CD14-positive monocyte (primary cell): ENCODE data around the gene WDR20. TPM values are rescaled to one million over a fixed set of nuclear protein-coding genes. Genes with fewer than 3 reads are reported as not detected.

Experiments
- DNase-seq, 3 donors: peaks; one replicate each; pipeline ENCODE4 v3.0.0-alpha.2; 2011 to 2022
- H2AFZ ChIP-seq: 2 replicates; pipeline ENCODE4 v1.6.0; 2012; ENCODE audit warnings: mild to moderate bottlenecking, low read depth, low read length, inconsistent platforms; ENCODE audit not compliant: insufficient read depth, poor library complexity, severe bottlenecking
- H3K27ac ChIP-seq, 2 donors: 1 replicate in 1 of 2; 2 replicates in 1 of 2; pipeline ENCODE4 v1.5.1; 2012 to 2013; ENCODE audit warnings: low read length in 2 of 2, control low read depth in 1 of 2, inconsistent platforms in 1 of 2, low read depth in 1 of 2, mild to moderate bottlenecking in 1 of 2
- H3K27me3 ChIP-seq, 2 donors: one replicate each; pipeline versions ENCODE4 v1.6.0 to v1.6.1; 2011 to 2013; ENCODE audit warnings: low read length in 2 of 2; ENCODE audit not compliant: control insufficient read depth in 2 of 2, insufficient read depth in 2 of 2
- H3K36me3 ChIP-seq, 2 donors: replicated peaks in 1 of 2; 1 replicate in 1 of 2; 2 replicates in 1 of 2; pipeline versions ENCODE4 v1.5.1 to v1.6.1; 2012 to 2013; ENCODE audit warnings: low read length in 2 of 2, control low read depth in 1 of 2, inconsistent platforms in 1 of 2, mild to moderate bottlenecking in 1 of 2; ENCODE audit not compliant: insufficient read depth in 2 of 2, control insufficient read depth in 1 of 2
- H3K4me1 ChIP-seq, 2 donors: 1 replicate in 1 of 2; 2 replicates in 1 of 2; pipeline versions ENCODE4 v1.5.1 to v1.6.1; 2012 to 2013; ENCODE audit warnings: low read length in 2 of 2, control low read depth in 1 of 2, inconsistent platforms in 1 of 2, mild to moderate bottlenecking in 1 of 2, moderate library complexity in 1 of 2; ENCODE audit not compliant: insufficient read depth in 2 of 2, control insufficient read depth in 1 of 2
- H3K4me2 ChIP-seq: replicated peaks from 2 replicates; pipeline ENCODE3; 2012; ENCODE audit warnings: low read length, moderate library complexity, mild to moderate bottlenecking; ENCODE audit not compliant: poor library complexity, severe bottlenecking; ENCODE audit errors: extremely low read depth
- H3K4me3 ChIP-seq, 3 experiments: fragments of 200-600 bp in 1 of 3; sonication (generic) in 1 of 3; replicated peaks in 1 of 3; 1 replicate in 2 of 3; 2 replicates in 1 of 3; pipeline ENCODE4 v1.5.1; 2011 to 2013; ENCODE audit warnings: low read length in 3 of 3, mild to moderate bottlenecking in 3 of 3, control low read depth in 2 of 3, low read depth in 2 of 3, inconsistent platforms in 1 of 3, moderate library complexity in 1 of 3
- H3K79me2 ChIP-seq: 2 replicates; pipeline ENCODE4 v1.6.0; 2012; ENCODE audit warnings: mild to moderate bottlenecking, control low read depth, inconsistent platforms, low read length, moderate library complexity; ENCODE audit not compliant: insufficient read depth
- H3K9ac ChIP-seq: 2 replicates; pipeline ENCODE4 v1.6.0; 2017; ENCODE audit warnings: low read length, mild to moderate bottlenecking; ENCODE audit not compliant: insufficient read depth, poor library complexity, severe bottlenecking
- H3K9me3 ChIP-seq, 2 donors: replicated peaks in 1 of 2; 1 replicate in 1 of 2; 2 replicates in 1 of 2; pipeline versions ENCODE4 v1.5.1 to v1.6.1; 2012 to 2013; ENCODE audit warnings: low read length in 2 of 2, control low read depth in 1 of 2; ENCODE audit not compliant: control insufficient read depth in 1 of 2, insufficient read depth in 1 of 2
- H4K20me1 ChIP-seq: 2 replicates; pipeline ENCODE4 v1.6.0; 2012; ENCODE audit warnings: mild to moderate bottlenecking, low read length, control low read depth, moderate library complexity; ENCODE audit not compliant: insufficient read depth
- H3K27ac Mint-ChIP-seq, 7 donors: one replicate each; pipeline ENCODE4 v1.8.0; 2020; ENCODE audit warnings: mild to moderate bottlenecking in 7 of 7, mixed read lengths in 7 of 7, moderate library complexity in 6 of 7, inconsistent platforms in 2 of 7
- H3K27me3 Mint-ChIP-seq, 3 donors: one replicate each; pipeline ENCODE4 v1.8.0; 2021 to 2022; ENCODE audit warnings: low read depth in 3 of 3, mild to moderate bottlenecking in 3 of 3, mixed read lengths in 3 of 3, moderate library complexity in 3 of 3, inconsistent platforms in 1 of 3
- H3K36me3 Mint-ChIP-seq, 2 donors: one replicate each; pipeline ENCODE4 v1.8.0; 2020; ENCODE audit warnings: mixed read lengths in 2 of 2, inconsistent platforms in 1 of 2, mild to moderate bottlenecking in 1 of 2
- H3K4me1 Mint-ChIP-seq: one replicate; pipeline ENCODE4 v1.8.0; 2020; ENCODE audit warnings: mild to moderate bottlenecking, mixed read lengths
- H3K4me3 Mint-ChIP-seq, 2 donors: one replicate each; pipeline ENCODE4 v1.8.0; 2020; ENCODE audit warnings: mild to moderate bottlenecking in 2 of 2, mixed read lengths in 2 of 2, moderate library complexity in 1 of 2
- H3K9me3 Mint-ChIP-seq, 7 donors: one replicate each; pipeline ENCODE4 v1.8.0; 2020 to 2022; ENCODE audit warnings: mixed read lengths in 7 of 7, mild to moderate bottlenecking in 6 of 7, moderate library complexity in 6 of 7, inconsistent platforms in 2 of 7
- WGBS: methylation state at CpG from one replicate; pipeline ENCODE4 v1.1.5; 2013; ENCODE audit warnings: missing lambda C conversion rate; ENCODE audit not compliant: insufficient coverage; 5-methylcytosine and 5-hydroxymethylcytosine counted together
- intact Hi-C, 2 donors: fragments of 100-400 bp; cut with micrococcal nuclease; formaldehyde crosslinking; loops; one replicate each; pipeline versions ENCODE4 v1.15.0 to v1.15.1; 2023
- polyA plus RNA-seq, 3 donors: library from polyadenylated mRNA; depleted of rRNA in 1 of 3; unstranded in 2 of 3; stranded (reverse) in 1 of 3; fragments of 300-500 nt in 2 of 3; fragments of >200 nt in 1 of 3; fragmentation: Illumina TruSeq in 2 of 3; gene quantifications; 1 replicate in 2 of 3; 2 replicates in 1 of 3; pipeline ENCODE4 v1.2.3, GENCODE V29; 2012 to 2021
- TF ChIP-seq, protein P1 (sequence below): fragments of 200-600 bp; IDR thresholded peaks from one replicate; pipeline ENCODE4 v1.8.0; 2022; ENCODE audit warnings: antibody characterized with exemption, mild to moderate bottlenecking

The WDR20 gene
- polyA plus RNA-seq, 3 donors = 7.4 to 13.3 (median 9.0) TPM

DNA sequence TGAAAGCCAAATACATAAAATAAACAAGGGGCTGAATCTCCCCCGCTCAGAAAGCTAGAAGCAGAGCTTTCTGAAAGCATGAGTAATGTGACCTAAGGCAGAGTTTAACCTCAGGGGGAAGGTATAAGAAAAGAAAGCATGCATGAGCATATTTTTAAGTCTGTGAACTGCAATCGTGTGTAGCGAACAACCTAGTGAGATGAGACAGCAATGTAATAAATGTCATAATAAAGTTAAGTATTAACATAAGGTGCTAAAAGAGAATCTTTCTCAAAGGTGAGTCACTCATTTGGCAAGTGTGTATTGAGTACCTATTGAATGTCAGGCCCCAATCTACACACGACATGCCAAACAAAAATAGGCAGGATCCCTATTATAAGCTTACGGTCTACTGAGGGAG lies 14.2 kb upstream of the WDR20 start:
- no peaks in the 10 kb centered on the region for H4K20me1 ChIP-seq
- no peak overlapping the region for H3K4me2 ChIP-seq
- TF ChIP-seq, protein P1, sequence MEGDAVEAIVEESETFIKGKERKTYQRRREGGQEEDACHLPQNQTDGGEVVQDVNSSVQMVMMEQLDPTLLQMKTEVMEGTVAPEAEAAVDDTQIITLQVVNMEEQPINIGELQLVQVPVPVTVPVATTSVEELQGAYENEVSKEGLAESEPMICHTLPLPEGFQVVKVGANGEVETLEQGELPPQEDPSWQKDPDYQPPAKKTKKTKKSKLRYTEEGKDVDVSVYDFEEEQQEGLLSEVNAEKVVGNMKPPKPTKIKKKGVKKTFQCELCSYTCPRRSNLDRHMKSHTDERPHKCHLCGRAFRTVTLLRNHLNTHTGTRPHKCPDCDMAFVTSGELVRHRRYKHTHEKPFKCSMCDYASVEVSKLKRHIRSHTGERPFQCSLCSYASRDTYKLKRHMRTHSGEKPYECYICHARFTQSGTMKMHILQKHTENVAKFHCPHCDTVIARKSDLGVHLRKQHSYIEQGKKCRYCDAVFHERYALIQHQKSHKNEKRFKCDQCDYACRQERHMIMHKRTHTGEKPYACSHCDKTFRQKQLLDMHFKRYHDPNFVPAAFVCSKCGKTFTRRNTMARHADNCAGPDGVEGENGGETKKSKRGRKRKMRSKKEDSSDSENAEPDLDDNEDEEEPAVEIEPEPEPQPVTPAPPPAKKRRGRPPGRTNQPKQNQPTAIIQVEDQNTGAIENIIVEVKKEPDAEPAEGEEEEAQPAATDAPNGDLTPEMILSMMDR = no peak
- intact Hi-C loops = no loop called here
- H3K9ac ChIP-seq = no peak overlapping the region
- H3K9me3 ChIP-seq = no peaks in the 10 kb centered on the region
- H3K36me3 Mint-ChIP-seq = no peaks in the 10 kb centered on the region
- peaks cover 2 to 5% (median 3%) of the 10 kb centered on the region in 3 donors for H3K27me3 Mint-ChIP-seq
- H3K9me3 Mint-ChIP-seq = peaks cover 0 to 2% (median 0%) of the 10 kb centered on the region in 7 donors
- H3K4me3 ChIP-seq = no peak overlapping the region
- WGBS = no CpG with 5 or more reads among the region's 5 CpGs
- H3K36me3 ChIP-seq = no peaks in the 10 kb centered on the region
- no peaks in the 10 kb centered on the region for H3K4me1 Mint-ChIP-seq
- H3K4me3 Mint-ChIP-seq = no peak overlapping the region
- no peak overlapping the region for H2AFZ ChIP-seq
- no peak for DNase-seq
- no peaks in the 10 kb centered on the region for H3K27me3 ChIP-seq
- no peak overlapping the region for H3K27ac Mint-ChIP-seq
- no peaks in the 10 kb centered on the region for H3K4me1 ChIP-seq
- H3K79me2 ChIP-seq = no peaks in the 10 kb centered on the region
- no peak overlapping the region for H3K27ac ChIP-seq

DNA sequence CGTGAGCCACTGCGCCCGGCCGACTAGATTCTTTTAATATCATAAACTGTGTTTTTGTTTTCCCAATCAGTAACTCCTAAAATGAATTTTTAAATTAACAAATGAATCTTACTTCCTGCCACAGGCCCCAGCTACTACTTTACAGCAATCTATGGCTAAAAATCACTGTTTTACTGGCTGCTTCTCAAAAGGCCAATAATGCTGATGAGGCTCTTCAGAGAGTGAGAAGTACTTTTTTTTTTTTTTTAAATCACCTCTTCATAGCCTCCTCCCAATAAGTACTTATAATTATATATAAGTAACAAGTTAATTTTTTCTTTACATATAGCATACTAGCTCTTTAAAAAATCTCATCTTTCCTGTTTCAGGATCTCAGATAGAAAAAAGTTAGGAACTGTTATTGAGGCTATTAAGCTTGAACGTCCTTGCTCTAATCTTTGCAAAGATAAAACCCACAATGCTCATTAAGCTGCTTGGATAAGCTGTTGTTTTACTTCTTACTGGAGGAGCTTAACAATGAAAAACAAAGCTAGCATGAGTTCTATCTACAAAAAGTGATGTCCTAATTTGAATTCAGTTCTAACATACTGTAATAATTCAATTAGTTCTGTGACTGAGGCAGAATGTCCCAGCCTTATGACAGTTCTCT lies 12.8 kb upstream of the WDR20 start:
- no peaks in the 10 kb centered on the region for H4K20me1 ChIP-seq
- no peak for DNase-seq
- WGBS = no CpG with 5 or more reads among the region's 5 CpGs
- H3K36me3 Mint-ChIP-seq = no peaks in the 10 kb centered on the region
- no peaks in the 10 kb centered on the region for H3K79me2 ChIP-seq
- H3K9me3 ChIP-seq = no peaks in the 10 kb centered on the region
- H3K27me3 Mint-ChIP-seq = peaks cover 2 to 5% (median 3%) of the 10 kb centered on the region in 3 donors
- no peak overlapping the region for H2AFZ ChIP-seq
- H3K27ac ChIP-seq = no peak overlapping the region
- peaks cover 0 to 2% (median 0%) of the 10 kb centered on the region in 7 donors for H3K9me3 Mint-ChIP-seq
- no peak overlapping the region for H3K4me3 ChIP-seq
- H3K27ac Mint-ChIP-seq = no peak overlapping the region
- no peaks in the 10 kb centered on the region for H3K36me3 ChIP-seq
- no peak overlapping the region for H3K4me2 ChIP-seq
- no peaks in the 10 kb centered on the region for H3K27me3 ChIP-seq
- no peaks in the 10 kb centered on the region for H3K4me1 ChIP-seq
- TF ChIP-seq, protein P1 = no peak
- intact Hi-C loops = no loop called here
- no peaks in the 10 kb centered on the region for H3K4me1 Mint-ChIP-seq
- H3K9ac ChIP-seq = no peak overlapping the region
- no peak overlapping the region for H3K4me3 Mint-ChIP-seq
